Measurements from ENCODE around the gene BAIAP2L1.

- TF ChIP-seq CTCF (IDR thresholded peaks at IDR 0.05; ENCODE audit: extremely low read depth in 1 of 2, insufficient read depth in 1 of 2, low read depth in 1 of 2, low read length in 2 of 2): no peak
- no peak for TF ChIP-seq POLR2AphosphoS5 (IDR thresholded peaks at IDR 0.05; ENCODE audit: insufficient read depth, low read depth, low read length)
- TF ChIP-seq EZH2 (IDR thresholded peaks at IDR 0.05; ENCODE audit: borderline replicate concordance, low read depth, low read length, severe bottlenecking): no peak
- no peak for TF ChIP-seq POLR2A (IDR thresholded peaks at IDR 0.05; ENCODE audit: low read depth, low read length)
- no peak for TF ChIP-seq GATA2 (IDR thresholded peaks at IDR 0.05; ENCODE audit: insufficient read depth, insufficient read length, low read depth, low read length)
- no peak for TF ChIP-seq MAX (IDR thresholded peaks at IDR 0.05; ENCODE audit: insufficient read depth, insufficient read length)
- TF ChIP-seq JUN (IDR thresholded peaks at IDR 0.05; ENCODE audit: borderline replicate concordance, insufficient read depth, insufficient read length, low read depth): no peak
Measured at GRCh38 chr7:98329791-98330373, 71.0 kb downstream of the BAIAP2L1 start.

Data from endothelial cell of umbilical vein (primary cell).